DOHH2 (cell line): ENCODE results near the gene SCN3B.

Source experiments
- H3F3A ChIP-seq: fragments of 200-600 bp; sonication (generic), shearing (Covaris generic); 2 replicates; pipeline ENCODE4 v1.6.0; 2016; ENCODE audit warnings: antibody characterized with exemption, mild to moderate bottlenecking; ENCODE audit not compliant: control insufficient read depth, insufficient read depth
- H3K27ac ChIP-seq: fragments of 200-600 bp; sonication (generic); 2 replicates; pipeline ENCODE4 v1.5.1; 2014; ENCODE audit warnings: low read depth, mild to moderate bottlenecking, low read length, moderate library complexity
- H3K27me3 ChIP-seq: fragments of 200-600 bp; sonication (generic); 2 replicates; pipeline ENCODE4 v1.6.1; 2014; ENCODE audit warnings: mild to moderate bottlenecking, low read length, mixed read lengths; ENCODE audit not compliant: control insufficient read depth
- H3K36me3 ChIP-seq: fragments of 200-600 bp; sonication (generic); 2 replicates; pipeline ENCODE4 v1.6.1; 2014; ENCODE audit warnings: mild to moderate bottlenecking, low read length, moderate library complexity, mixed read lengths; ENCODE audit not compliant: control insufficient read depth
- H3K4me1 ChIP-seq: fragments of 200-600 bp; sonication (generic); 2 replicates; pipeline ENCODE4 v1.6.1; 2014; ENCODE audit warnings: mild to moderate bottlenecking, low read length, mixed read lengths; ENCODE audit not compliant: control insufficient read depth
- H3K4me2 ChIP-seq: fragments of 200-600 bp; sonication (generic); 2 replicates; pipeline ENCODE4 v1.6.0; 2014; ENCODE audit warnings: mild to moderate bottlenecking, low read length, moderate library complexity
- H3K4me3 ChIP-seq: fragments of 200-600 bp; sonication (generic); 2 replicates; pipeline ENCODE4 v1.5.1; 2014; ENCODE audit warnings: mild to moderate bottlenecking, low read length, mixed read lengths
- H3K79me2 ChIP-seq: fragments of 200-600 bp; sonication (generic); 2 replicates; pipeline ENCODE4 v1.6.1; 2014; ENCODE audit warnings: mild to moderate bottlenecking, low read length, mixed read lengths; ENCODE audit not compliant: control insufficient read depth
- H3K9me2 ChIP-seq: fragments of 200-600 bp; sonication (generic); replicated peaks from 2 replicates; pipeline ENCODE4 v1.6.1; 2014; ENCODE audit warnings: mild to moderate bottlenecking, low read length, mixed read lengths; ENCODE audit not compliant: control insufficient read depth
- H3K9me3 ChIP-seq: fragments of 200-600 bp; sonication (generic); 2 replicates; pipeline ENCODE4 v1.6.1; 2014; ENCODE audit warnings: antibody characterized with exemption, low read length, mixed read lengths; ENCODE audit not compliant: control insufficient read depth, insufficient read depth
- H4K20me1 ChIP-seq: fragments of 200-600 bp; sonication (generic); 2 replicates; pipeline ENCODE4 v1.6.0; 2014; ENCODE audit warnings: low read depth, mild to moderate bottlenecking, antibody characterized with exemption, low read length, moderate library complexity; ENCODE audit not compliant: control insufficient read depth, insufficient read depth
- EZH2phosphoT487 ChIP-seq: fragments of 200-600 bp; sonication (generic); IDR thresholded peaks from 2 replicates; pipeline ENCODE4 v1.6.1; 2017; ENCODE audit warnings: borderline replicate concordance, mild to moderate bottlenecking, antibody characterized with exemption, low read length, moderate library complexity, mixed read lengths
- TF ChIP-seq, protein P1 (sequence below): fragments of 200-600 bp; sonication (generic); IDR thresholded peaks from one replicate; pipeline ENCODE4 v1.5.1; 2014; ENCODE audit warnings: antibody characterized with exemption, mild to moderate bottlenecking, low read depth, low read length; ENCODE audit not compliant: poor library complexity, severe bottlenecking

The SCN3B gene

DNA sequence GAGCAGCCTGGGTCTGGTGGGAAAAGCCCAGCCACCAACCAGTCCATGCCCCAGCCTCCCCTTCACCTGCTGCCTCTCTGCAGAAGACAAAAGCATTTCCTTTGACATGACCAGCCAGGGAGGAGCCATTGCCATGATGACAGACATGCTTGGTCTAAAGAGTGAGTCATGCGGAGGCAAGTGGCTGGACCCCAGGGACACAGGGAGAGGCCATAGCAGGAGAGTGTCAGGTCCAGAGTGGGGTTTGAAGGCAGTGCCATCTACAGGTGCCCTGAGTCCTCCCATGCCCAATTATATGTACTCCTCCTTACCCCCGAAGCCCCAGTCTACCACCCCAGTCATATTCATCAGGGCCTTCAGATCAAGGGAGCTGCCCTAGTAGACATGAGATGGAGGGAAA lies 67.4 kb downstream of the SCN3B start:
- H3K79me2 ChIP-seq, result no peaks in the 10 kb centered on the region
- no peaks in the 10 kb centered on the region for H4K20me1 ChIP-seq
- no peak overlapping the region for H3K27ac ChIP-seq
- H3K4me1 ChIP-seq, result no peaks in the 10 kb centered on the region
- H3K36me3 ChIP-seq, result no peaks in the 10 kb centered on the region
- H3K9me3 ChIP-seq, result no peaks in the 10 kb centered on the region
- H3K4me3 ChIP-seq, result no peak overlapping the region
- H3K27me3 ChIP-seq, result no peaks in the 10 kb centered on the region
- no peak overlapping the region for H3K4me2 ChIP-seq
- TF ChIP-seq EZH2phosphoT487, result no peak
- TF ChIP-seq, protein P1, sequence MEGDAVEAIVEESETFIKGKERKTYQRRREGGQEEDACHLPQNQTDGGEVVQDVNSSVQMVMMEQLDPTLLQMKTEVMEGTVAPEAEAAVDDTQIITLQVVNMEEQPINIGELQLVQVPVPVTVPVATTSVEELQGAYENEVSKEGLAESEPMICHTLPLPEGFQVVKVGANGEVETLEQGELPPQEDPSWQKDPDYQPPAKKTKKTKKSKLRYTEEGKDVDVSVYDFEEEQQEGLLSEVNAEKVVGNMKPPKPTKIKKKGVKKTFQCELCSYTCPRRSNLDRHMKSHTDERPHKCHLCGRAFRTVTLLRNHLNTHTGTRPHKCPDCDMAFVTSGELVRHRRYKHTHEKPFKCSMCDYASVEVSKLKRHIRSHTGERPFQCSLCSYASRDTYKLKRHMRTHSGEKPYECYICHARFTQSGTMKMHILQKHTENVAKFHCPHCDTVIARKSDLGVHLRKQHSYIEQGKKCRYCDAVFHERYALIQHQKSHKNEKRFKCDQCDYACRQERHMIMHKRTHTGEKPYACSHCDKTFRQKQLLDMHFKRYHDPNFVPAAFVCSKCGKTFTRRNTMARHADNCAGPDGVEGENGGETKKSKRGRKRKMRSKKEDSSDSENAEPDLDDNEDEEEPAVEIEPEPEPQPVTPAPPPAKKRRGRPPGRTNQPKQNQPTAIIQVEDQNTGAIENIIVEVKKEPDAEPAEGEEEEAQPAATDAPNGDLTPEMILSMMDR, result no peak
- H3K9me2 ChIP-seq, result no peaks in the 10 kb centered on the region
- H3F3A ChIP-seq, result no peaks in the 10 kb centered on the region

DNA sequence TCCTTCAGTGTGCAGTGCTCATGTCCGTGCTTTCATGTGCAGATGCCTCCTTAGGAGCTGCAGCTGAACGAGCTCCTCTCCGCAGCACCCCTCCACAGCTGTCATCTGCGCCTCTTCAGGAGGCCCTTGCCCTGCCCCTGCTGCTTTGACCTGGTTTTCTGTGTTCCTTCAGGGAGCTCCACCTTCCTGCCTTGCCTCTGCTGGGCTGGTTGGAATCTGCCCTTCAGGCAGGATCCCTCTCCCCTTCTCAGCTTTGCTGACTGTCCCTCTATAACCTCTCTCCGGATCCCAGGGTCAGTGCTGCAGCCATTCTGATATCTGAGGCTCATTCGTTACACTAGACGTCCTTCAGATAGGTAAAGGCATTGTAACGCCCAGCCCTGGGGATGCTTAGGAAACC lies 67.9 kb downstream of the SCN3B start:
- H3K4me3 ChIP-seq, result no peak overlapping the region
- no peaks in the 10 kb centered on the region for H3K27me3 ChIP-seq
- TF ChIP-seq, protein P1, result no peak
- TF ChIP-seq EZH2phosphoT487, result no peak
- no peaks in the 10 kb centered on the region for H3K36me3 ChIP-seq
- H4K20me1 ChIP-seq, result no peaks in the 10 kb centered on the region
- no peaks in the 10 kb centered on the region for H3K9me2 ChIP-seq
- no peaks in the 10 kb centered on the region for H3K4me1 ChIP-seq
- no peaks in the 10 kb centered on the region for H3K9me3 ChIP-seq
- no peak overlapping the region for H3K4me2 ChIP-seq
- no peak overlapping the region for H3K27ac ChIP-seq
- H3F3A ChIP-seq, result no peaks in the 10 kb centered on the region
- no peaks in the 10 kb centered on the region for H3K79me2 ChIP-seq

DNA sequence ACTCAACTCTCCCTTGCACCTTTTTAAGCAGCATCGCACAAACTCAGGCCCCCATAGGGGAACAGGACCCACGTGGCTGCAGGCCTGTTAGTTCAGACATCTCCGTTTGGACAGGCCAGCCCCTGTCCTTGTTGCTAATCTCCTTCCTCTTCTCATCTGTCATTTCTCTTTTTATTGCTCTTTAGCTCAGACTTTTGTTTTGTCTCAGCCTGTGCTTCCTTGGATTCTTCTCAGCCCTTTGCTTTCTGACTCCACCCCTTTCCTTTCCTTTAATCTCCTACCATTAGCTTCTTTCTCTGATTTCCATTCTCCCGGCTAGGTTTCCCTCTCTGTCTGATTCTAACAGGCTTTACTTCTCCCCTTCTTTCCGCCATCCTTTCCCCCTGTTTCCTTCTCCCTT lies 68.7 kb downstream of the SCN3B start:
- no peak overlapping the region for H3K4me3 ChIP-seq
- H3K79me2 ChIP-seq, result no peaks in the 10 kb centered on the region
- H3K4me2 ChIP-seq, result no peak overlapping the region
- no peaks in the 10 kb centered on the region for H3K9me2 ChIP-seq
- TF ChIP-seq EZH2phosphoT487, result no peak
- TF ChIP-seq, protein P1, result no peak
- no peak overlapping the region for H3K27ac ChIP-seq
- H3K4me1 ChIP-seq, result no peaks in the 10 kb centered on the region
- no peaks in the 10 kb centered on the region for H3K9me3 ChIP-seq
- no peaks in the 10 kb centered on the region for H3F3A ChIP-seq
- no peaks in the 10 kb centered on the region for H3K27me3 ChIP-seq
- no peaks in the 10 kb centered on the region for H3K36me3 ChIP-seq
- no peaks in the 10 kb centered on the region for H4K20me1 ChIP-seq

DNA sequence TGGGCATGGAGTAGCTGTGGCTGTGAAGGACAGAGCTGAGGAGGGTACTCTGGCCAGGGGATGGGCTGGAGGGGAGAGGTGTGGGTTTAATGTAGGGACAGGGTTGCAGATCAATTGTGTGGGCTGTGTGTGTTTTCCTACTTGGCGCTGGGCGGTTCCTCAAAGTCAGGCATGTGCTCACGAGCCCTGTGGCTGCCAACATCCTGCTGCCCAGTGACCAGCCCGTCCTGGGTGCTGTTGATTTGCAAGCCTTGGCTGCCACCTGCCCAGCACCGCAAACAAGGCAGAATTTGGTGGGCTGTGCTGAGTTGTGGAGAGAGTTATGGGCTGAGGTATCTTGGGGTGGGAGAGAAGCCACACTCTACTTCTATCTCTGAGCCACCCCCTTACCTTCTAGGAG lies 69.2 kb downstream of the SCN3B start:
- H3K9me3 ChIP-seq, result no peaks in the 10 kb centered on the region
- H3K4me3 ChIP-seq, result no peak overlapping the region
- no peaks in the 10 kb centered on the region for H3K27me3 ChIP-seq
- H3K27ac ChIP-seq, result no peak overlapping the region
- H3K79me2 ChIP-seq, result no peaks in the 10 kb centered on the region
- no peak for TF ChIP-seq EZH2phosphoT487
- TF ChIP-seq, protein P1, result no peak
- no peak overlapping the region for H3K4me2 ChIP-seq
- no peaks in the 10 kb centered on the region for H3K9me2 ChIP-seq
- no peaks in the 10 kb centered on the region for H3F3A ChIP-seq
- H3K4me1 ChIP-seq, result no peaks in the 10 kb centered on the region
- H3K36me3 ChIP-seq, result no peaks in the 10 kb centered on the region
- H4K20me1 ChIP-seq, result no peaks in the 10 kb centered on the region
